ENCODE data around the gene PDE11A.

Gene PDE11A

GRCh38 chr2:177619986-177620385, 452.6 kb downstream of the PDE11A start:
- no peak overlapping the region for H3K4me3 Mint-ChIP-seq

GRCh38 chr2:177619461-177619860, 453.1 kb downstream of the PDE11A start:
- Mint-ChIP-seq H3K27me3 (ENCODE audit: low read depth, poor library complexity) (peaks cover 8% of the 10 kb centered on the region), H3K4me3 (peak overlapping the region; percentile 94), H3K4me1 (peaks cover 41% of the 10 kb centered on the region), H3K9me3 (peaks cover 31% of the 10 kb centered on the region), H3K27ac (no peak overlapping the region), H3K36me3 (ENCODE audit: low read depth) (peaks cover 18% of the 10 kb centered on the region)
- no peak for TF ChIP-seq CTCF (IDR thresholded peaks at IDR 0.05)
- no peak for DNase-seq

More at GRCh38 chr2:177619986-177620385, 452.6 kb downstream of the PDE11A start:
- peaks cover 8% of the 10 kb centered on the region for H3K27me3 Mint-ChIP-seq (ENCODE audit: low read depth, poor library complexity)
- peaks cover 14% of the 10 kb centered on the region for H3K36me3 Mint-ChIP-seq (ENCODE audit: low read depth)
- H3K4me1 Mint-ChIP-seq: peaks cover 41% of the 10 kb centered on the region
- H3K27ac Mint-ChIP-seq: no peak overlapping the region
- H3K9me3 Mint-ChIP-seq: peaks cover 31% of the 10 kb centered on the region
- no peak for DNase-seq
- TF ChIP-seq CTCF (IDR thresholded peaks at IDR 0.05): no peak

GRCh38 chr2:177618255-177619253, 454.0 kb downstream of the PDE11A start:
- peaks cover 31% of the 10 kb centered on the region for H3K9me3 Mint-ChIP-seq
- peak; percentile 88 for DNase-seq
- peaks cover 18% of the 10 kb centered on the region for H3K36me3 Mint-ChIP-seq (ENCODE audit: low read depth)
- H3K4me3 Mint-ChIP-seq: peak overlapping the region; percentile 94
- TF ChIP-seq CTCF (IDR thresholded peaks at IDR 0.05): no peak
- H3K27ac Mint-ChIP-seq: peak overlapping the region; percentile 100
- H3K4me1 Mint-ChIP-seq: peaks cover 36% of the 10 kb centered on the region
- H3K27me3 Mint-ChIP-seq (ENCODE audit: low read depth, poor library complexity): peaks cover 8% of the 10 kb centered on the region

- DNase-seq: no peak
- peaks cover 8% of the 10 kb centered on the region for H3K27me3 Mint-ChIP-seq (ENCODE audit: low read depth, poor library complexity)
- H3K4me1 Mint-ChIP-seq: peaks cover 29% of the 10 kb centered on the region
- TF ChIP-seq CTCF (IDR thresholded peaks at IDR 0.05): no peak
- H3K4me3 Mint-ChIP-seq: peak overlapping the region; percentile 94
- peak overlapping the region; percentile 100 for H3K27ac Mint-ChIP-seq
- H3K9me3 Mint-ChIP-seq: peaks cover 31% of the 10 kb centered on the region
- peaks cover 18% of the 10 kb centered on the region for H3K36me3 Mint-ChIP-seq (ENCODE audit: low read depth)
Measured at GRCh38 chr2:177617849-177618248, 454.7 kb downstream of the PDE11A start.

GRCh38 chr2:177616731-177617130, 455.8 kb downstream of the PDE11A start:
- Mint-ChIP-seq H3K36me3 (ENCODE audit: low read depth) (peaks cover 18% of the 10 kb centered on the region), H3K9me3 (peaks cover 31% of the 10 kb centered on the region), H3K4me3 (peak overlapping the region; percentile 15), H3K27ac (no peak overlapping the region), H3K4me1 (peaks cover 17% of the 10 kb centered on the region), H3K27me3 (ENCODE audit: low read depth, poor library complexity) (peaks cover 11% of the 10 kb centered on the region)
- DNase-seq: no peak
- TF ChIP-seq CTCF (IDR thresholded peaks at IDR 0.05): no peak

Measured in nephron progenitor cell (in vitro differentiated cells).